C4-2B (cell line): ENCODE data around the gene KCNJ4.

Experiments
- CTCF ChIP-seq: fragments of 450-650 bp; conservative IDR thresholded peaks from 2 replicates; pipeline ENCODE4 v1.5.1; 2017; ENCODE audit warnings: mild to moderate bottlenecking
- ZFX ChIP-seq: fragments of 450-650 bp; IDR thresholded peaks from 2 replicates; pipeline ENCODE4 v1.6.1; 2017

GRCh38 chr22:38462960-38463784 lies 8.2 kb upstream of the KCNJ4 start:
- TF ChIP-seq CTCF: no peak
- TF ChIP-seq ZFX: no peak
